GM23338 (cell line): ENCODE results near the gene IL17A.

Experiments used
- CREB1 ChIP-seq: fragments of 250-450 bp; sonication (Bioruptor Pico); IDR thresholded peaks from 2 replicates; pipeline ENCODE4 v1.5.0; 2020; ENCODE audit warnings: low read depth, mild to moderate bottlenecking, moderate library complexity
- EZH2 ChIP-seq: fragments of 200-600 bp; sonication (generic); IDR thresholded peaks from one replicate; pipeline ENCODE4 v1.8.0; 2017; ENCODE audit warnings: antibody characterized with exemption, mild to moderate bottlenecking, low read depth; ENCODE audit not compliant: unreplicated experiment
- EZH2phosphoT487 ChIP-seq: fragments of 200-600 bp; sonication (generic); IDR thresholded peaks from one replicate; pipeline ENCODE4 v1.8.1; 2018; ENCODE audit warnings: antibody characterized with exemption; ENCODE audit not compliant: unreplicated experiment
- POLR2AphosphoS5 ChIP-seq: IDR thresholded peaks from 2 replicates; pipeline ENCODE4 v1.6.1; 2016; ENCODE audit warnings: antibody characterized with exemption, low read depth
- STAT1 ChIP-seq: IDR thresholded peaks from one replicate; pipeline ENCODE4 v1.6.1; 2016; ENCODE audit warnings: antibody characterized with exemption; ENCODE audit not compliant: unreplicated experiment
- ZNF331 ChIP-seq: fragments of 250-450 bp; sonication (Bioruptor Pico); IDR thresholded peaks from 2 replicates; pipeline ENCODE4 v1.5.0; 2020; ENCODE audit warnings: low read depth, mild to moderate bottlenecking, moderate library complexity
- TF ChIP-seq, protein P1 (sequence below), 2 experiments: fragments of 200-600 bp in 1 of 2; sonication (generic) in 1 of 2; conservative IDR thresholded peaks; 2 replicates each; pipeline versions ENCODE4 v1.5.1 to v1.6.1; 2016 to 2017; ENCODE audit warnings: antibody characterized with exemption in 2 of 2, low read depth in 2 of 2, mild to moderate bottlenecking in 2 of 2, moderate library complexity in 1 of 2
- TF ChIP-seq, protein P2 (sequence below): IDR thresholded peaks from one replicate; pipeline ENCODE4 v1.6.1; 2018; ENCODE audit warnings: antibody characterized with exemption; ENCODE audit not compliant: unreplicated experiment

DNA sequence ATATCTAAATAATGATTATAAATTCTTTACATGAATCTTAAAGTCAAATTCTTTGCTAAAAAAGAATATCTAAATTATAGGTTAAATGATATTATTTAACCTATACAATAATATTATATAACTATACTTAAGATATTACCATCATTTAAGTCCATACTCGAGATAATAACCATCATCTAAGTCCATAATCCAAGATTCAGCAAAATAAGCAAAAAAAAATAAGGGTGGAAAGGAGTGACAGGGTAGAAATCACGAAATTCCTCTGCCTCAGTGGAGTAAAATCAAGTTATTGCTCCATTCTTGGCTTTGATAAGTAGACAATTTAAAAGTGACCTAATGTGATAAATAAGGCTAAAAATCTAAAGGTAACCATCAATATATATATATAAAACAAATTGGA is 9.7 kb downstream of the IL17A start:
- TF ChIP-seq, protein P1, sequence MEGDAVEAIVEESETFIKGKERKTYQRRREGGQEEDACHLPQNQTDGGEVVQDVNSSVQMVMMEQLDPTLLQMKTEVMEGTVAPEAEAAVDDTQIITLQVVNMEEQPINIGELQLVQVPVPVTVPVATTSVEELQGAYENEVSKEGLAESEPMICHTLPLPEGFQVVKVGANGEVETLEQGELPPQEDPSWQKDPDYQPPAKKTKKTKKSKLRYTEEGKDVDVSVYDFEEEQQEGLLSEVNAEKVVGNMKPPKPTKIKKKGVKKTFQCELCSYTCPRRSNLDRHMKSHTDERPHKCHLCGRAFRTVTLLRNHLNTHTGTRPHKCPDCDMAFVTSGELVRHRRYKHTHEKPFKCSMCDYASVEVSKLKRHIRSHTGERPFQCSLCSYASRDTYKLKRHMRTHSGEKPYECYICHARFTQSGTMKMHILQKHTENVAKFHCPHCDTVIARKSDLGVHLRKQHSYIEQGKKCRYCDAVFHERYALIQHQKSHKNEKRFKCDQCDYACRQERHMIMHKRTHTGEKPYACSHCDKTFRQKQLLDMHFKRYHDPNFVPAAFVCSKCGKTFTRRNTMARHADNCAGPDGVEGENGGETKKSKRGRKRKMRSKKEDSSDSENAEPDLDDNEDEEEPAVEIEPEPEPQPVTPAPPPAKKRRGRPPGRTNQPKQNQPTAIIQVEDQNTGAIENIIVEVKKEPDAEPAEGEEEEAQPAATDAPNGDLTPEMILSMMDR (conservative IDR thresholded peaks at IDR 0.05; ENCODE audit: low read depth in 2 of 2), result no peak
- TF ChIP-seq, protein P2, sequence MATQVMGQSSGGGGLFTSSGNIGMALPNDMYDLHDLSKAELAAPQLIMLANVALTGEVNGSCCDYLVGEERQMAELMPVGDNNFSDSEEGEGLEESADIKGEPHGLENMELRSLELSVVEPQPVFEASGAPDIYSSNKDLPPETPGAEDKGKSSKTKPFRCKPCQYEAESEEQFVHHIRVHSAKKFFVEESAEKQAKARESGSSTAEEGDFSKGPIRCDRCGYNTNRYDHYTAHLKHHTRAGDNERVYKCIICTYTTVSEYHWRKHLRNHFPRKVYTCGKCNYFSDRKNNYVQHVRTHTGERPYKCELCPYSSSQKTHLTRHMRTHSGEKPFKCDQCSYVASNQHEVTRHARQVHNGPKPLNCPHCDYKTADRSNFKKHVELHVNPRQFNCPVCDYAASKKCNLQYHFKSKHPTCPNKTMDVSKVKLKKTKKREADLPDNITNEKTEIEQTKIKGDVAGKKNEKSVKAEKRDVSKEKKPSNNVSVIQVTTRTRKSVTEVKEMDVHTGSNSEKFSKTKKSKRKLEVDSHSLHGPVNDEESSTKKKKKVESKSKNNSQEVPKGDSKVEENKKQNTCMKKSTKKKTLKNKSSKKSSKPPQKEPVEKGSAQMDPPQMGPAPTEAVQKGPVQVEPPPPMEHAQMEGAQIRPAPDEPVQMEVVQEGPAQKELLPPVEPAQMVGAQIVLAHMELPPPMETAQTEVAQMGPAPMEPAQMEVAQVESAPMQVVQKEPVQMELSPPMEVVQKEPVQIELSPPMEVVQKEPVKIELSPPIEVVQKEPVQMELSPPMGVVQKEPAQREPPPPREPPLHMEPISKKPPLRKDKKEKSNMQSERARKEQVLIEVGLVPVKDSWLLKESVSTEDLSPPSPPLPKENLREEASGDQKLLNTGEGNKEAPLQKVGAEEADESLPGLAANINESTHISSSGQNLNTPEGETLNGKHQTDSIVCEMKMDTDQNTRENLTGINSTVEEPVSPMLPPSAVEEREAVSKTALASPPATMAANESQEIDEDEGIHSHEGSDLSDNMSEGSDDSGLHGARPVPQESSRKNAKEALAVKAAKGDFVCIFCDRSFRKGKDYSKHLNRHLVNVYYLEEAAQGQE, result no peak
- TF ChIP-seq POLR2AphosphoS5 (no peak), ZNF331 (no peak), EZH2phosphoT487 (no peak), CREB1 (CRISPR knock-in tag) (no peak), EZH2 (no peak), STAT1 (no peak)
